ENCODE measurements around the gene ATP1A2.
"Not testable (repeated sequence)": the region's sequence is repeated elsewhere in the genome, so short reads cannot be mapped to it uniquely, and the experiment has no call there.

The ATP1A2 gene

DNA sequence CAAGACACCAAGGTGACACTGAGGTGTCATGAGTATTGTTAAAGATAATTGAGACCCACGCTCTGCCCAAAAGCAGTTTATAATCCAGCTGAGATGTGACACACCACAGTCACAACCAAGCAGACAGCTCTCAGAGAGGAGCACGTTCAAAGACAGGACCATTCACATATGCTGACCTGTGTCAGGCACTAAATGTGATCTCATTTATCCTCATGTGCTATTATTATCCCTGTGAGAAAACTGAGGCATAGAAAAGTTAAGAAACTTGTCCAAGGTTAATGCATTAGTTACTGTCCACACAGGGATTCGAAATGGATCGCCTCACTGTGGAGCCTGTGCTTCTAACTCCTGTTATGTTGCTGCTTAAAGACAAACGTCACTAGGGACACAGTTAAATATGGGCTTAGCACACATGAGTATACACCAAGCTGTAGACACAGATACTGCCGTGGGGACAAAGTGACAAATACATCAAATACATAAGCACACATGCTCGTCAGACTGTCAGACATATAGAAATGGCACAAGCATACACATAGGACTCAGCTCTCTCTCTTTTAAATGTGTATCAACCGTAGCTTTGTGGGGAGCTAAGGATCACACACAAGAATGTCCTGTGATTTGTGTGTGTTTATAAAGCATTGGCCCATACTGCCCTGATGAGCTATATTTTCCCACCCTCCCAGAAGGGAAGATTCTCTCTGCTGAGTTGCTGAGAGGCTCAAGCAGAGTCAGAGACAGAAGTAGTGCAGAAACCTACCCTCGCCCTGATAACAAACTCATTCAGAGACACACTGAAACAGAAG lies 13.6 kb upstream of the ATP1A2 start:
- DNase-seq = no peak

DNA sequence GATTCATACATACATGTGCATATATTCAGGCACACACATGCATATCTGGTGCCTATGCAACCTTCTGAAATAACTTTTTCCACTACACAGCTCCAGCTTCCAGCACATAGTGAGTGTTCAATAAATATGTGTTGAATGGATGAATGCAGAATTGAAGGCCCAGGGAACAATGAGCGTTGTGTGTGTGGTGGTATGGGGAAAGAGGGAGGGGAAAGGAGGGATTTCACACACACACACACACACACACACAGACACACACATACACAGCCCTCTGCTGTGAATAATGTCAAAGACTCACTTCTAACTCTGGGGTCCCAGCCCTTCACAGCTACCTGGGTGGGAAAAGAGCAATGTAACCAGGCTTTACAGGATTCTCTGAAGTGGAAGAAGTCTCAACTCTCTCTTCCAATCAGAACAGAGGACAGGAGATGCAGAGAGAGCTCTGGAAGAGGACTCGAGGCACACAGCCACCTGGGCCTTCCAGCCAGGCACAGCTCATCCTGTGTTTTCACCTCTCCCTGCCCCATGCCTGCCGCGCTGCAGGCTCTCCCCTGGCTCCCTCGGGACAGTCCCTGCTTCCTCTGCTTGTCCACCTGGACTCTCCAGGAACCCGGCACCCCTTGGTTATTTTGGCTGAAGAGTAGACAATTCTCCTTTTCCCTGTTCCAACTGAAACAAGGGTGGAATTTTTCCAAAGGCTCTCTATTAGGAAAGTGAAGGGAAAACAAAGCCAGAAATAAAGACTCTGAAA lies 11.7 kb upstream of the ATP1A2 start:
- no peak for DNase-seq

DNA sequence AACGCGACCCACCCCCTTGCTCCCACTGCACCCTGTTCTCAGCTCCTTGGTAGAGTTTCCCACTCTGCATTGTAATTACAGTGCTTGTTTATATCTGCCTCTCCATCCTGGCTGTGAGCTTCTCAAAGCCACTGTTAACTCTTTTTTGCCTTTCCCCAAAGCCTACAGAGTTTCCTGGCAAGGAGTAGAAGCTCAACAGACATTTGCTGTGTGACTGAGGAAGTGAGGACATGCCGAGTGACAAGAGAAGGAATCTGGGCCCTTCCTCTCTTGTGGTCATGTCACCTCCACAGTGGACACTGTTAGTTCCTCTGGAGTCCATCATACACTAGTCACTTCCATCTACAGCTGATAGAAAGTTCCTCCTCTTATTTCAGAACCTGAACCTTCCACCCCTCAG lies 11.1 kb upstream of the ATP1A2 start:
- DNase-seq = no peak

DNA sequence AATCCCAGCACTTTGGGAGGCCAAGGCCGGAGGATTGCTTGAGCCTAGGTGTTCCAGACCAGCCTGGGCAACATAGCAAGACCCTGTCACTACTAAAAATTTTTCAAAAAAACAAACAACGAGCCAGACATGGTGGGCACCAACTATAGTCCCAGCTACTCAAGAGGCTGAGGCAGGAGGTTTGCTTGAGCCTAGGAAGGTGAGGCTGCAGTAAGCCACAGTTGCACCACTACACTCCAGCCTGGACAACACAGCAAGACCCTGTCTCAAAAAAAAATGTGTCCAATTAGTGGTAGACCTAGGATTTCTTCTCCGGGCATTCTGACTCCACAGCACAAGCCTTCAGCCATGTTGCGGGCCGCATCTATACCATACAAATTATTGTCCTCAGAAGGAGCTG lies 10.4 kb upstream of the ATP1A2 start:
- no peak for DNase-seq

DNA sequence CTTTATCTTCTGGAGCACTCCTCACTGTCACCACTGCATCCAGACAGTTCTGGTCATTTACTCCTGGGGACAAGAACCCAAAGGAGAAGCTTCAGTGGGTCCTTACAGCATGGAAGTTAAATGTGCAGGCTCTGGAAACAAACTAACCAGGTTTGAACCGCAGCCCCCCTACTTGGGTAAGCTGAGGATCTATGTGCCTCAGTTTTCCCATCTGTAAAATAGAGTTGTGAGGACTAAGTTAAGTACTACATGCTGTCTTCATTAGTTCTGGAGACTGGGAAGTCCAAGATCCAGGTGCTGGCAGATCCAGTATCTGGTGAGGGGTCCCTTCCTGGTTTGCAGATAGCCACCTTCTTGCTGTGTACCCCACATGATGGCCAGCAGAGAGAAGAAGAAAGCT lies 8.0 kb upstream of the ATP1A2 start:
- DNase-seq = no peak

DNA sequence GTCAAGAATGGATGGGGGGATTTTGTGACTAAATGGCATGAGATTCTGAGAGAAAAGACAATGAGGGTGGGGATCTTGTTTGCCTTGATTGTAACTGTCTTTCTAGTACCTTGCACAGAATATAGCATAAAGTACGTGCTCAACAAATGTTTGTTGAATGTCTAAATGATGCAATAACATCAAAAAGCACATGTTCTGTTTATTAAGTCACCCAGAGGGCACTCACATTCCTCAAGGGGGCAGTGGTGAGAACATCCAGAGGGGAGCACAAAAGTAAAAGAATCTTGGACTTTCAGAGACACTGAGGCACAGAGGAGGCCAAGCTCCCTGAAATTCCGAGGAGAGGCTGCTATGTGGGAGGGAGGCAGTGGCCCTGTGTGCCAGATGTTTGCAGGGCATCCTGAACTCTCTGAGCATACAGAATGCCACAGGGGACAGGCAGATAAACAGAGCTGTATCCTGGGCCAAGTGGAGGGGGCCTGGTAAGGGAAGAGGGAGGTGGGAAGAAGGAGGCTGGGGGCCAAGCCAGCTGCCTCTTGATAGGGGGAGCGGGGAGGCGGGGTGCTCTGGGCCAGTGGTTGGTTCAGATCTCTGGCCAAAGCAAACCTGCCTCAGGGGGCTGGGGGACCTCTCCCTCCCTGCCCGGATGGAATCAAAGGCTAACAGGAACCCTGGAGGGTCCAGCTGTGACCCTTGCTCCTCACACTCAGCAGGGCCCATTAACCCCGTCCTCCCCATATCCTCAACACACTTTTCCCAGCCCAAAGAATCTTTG lies 6.5 kb upstream of the ATP1A2 start:
- peak; percentile 88 for DNase-seq

DNA sequence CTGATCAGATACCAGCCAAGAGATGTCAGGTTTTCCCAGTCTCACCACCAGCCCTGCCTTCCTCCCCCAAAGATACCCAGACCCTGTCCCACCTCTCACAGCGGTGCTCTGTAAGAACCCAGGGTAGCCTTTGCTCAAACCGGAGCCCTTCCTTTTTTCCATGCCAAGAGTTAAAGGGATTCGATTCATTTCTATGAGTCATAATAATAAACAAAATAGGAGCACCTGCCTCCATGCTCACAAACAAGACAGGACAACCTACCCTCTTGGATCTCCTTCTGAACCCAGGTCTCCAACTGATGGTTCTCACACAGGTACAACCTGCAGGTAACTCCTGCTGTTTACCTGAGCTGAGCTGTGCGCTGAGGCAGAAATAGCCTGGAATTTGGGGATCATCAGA lies 5.9 kb upstream of the ATP1A2 start:
- DNase-seq = no peak

DNA sequence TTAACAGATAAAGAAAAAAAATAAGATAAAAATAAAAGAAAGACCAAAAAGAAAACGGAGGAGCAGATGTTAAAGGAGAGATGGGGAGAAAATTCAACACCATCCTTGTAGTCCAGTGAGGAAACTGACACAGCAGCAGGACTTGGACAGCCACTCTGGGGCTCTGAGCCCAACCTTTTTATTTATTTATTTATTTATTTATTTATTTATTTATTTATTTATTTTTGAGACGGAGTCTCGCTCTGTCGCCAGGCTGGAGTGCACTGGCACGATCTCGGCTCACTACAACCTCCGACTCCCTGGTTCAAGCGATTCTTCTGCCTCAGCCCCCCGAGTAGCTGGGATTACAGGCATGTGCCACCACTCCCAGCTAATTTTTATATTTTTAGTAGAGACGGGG lies 4.1 kb upstream of the ATP1A2 start:
- not testable (repeated sequence) for DNase-seq

DNA sequence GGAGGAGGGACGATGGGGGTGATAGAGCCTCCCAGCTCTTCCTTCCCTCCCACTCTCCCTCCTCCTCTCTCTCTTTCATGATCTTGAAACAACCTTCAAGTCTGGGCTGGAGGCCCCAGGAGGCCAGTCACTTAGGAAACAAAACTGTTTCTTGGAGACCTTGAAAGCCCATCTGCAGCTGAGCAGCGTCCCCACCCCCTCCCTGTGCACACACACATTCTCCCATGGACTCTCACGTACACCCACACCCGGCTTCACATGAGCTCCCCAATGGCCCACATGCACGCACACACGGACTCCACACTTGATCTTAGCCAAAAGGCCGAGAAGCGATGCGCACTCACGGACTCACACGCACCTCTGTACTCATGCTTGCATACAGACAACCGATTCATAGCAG lies 3.2 kb upstream of the ATP1A2 start:
- DNase-seq = no peak

DNA sequence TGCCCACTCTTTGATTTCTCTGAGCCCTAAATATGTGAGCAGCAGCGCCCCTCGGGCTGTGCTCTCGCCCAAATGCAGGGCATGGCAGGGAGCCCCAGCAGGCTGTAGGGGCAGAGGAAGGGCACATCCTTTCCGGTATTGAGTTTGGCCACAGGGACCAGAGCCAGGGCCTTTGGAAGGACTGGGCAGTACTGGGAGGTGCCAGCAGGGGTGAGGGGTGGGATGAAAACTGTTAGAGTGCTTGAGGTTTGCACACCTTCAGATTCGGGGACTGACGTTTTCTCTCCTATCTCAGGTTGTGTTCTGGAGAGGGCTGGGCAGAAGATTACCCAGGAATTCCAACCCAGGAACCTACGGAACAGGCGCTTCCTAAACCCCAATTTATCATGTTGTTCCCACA lies 2.2 kb upstream of the ATP1A2 start:
- no peak for DNase-seq

DNA sequence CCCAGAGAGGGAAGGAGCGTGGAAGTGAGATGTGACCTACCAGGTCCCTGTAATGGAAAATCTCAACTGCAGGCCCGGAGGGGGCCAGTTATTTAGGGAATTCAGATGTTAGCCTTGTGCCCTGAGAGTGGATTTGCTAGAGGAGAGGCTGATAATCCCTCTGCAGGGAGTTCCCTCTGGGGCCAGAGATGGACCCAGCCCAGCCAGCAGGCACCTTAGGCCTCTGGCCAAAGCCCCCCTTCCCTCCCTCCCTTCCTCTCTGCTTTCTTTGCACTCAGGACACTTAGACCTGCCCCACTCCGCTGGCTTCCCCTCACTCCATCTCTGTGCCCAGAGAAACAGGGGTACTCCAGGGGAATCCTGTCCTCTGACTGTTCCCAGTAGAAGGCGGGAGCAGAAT lies 1.5 kb upstream of the ATP1A2 start:
- DNase-seq = no peak

DNA sequence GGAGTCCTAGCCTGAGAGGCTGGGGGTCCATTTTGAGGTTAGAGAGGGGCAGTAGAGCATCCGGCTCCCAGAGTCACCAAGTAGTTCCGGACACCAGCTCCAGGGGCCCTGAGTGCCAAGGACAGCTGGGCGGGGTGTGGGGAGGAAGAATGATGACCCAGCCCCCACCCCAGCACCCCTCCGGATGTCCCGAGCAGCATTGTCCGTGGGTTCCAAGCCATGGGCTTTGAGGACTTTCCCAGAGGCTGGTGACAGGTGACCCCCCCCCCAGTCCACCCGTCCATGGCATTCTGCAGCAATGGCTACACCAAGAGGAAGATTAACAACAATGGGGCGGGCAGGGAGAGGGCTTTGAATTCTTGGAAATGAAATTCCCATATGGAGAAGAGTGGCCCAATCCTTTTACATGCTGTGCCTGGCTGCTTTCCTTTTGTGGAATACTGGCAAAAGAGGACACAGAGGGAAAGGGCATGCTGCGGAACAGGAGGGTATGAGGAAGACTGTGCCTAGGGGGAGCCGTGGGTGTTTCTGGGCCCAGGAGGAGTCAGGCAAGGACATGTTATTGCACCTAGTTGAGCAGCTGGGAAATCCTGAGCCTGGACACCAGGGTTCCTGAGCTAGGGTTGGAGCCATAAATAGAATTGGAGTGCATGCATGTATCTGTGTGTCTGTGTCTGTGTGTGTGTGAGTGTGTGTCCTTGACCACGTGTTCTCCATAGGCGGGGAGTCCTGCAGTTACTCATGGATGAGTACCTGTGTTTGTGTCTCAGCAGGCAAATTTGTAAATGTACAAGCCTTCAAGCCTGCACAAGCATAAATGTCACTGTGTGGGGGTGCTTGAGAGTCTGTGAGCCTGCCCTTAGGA lies 956 bp downstream of the ATP1A2 start:
- no peak for DNase-seq

DNA sequence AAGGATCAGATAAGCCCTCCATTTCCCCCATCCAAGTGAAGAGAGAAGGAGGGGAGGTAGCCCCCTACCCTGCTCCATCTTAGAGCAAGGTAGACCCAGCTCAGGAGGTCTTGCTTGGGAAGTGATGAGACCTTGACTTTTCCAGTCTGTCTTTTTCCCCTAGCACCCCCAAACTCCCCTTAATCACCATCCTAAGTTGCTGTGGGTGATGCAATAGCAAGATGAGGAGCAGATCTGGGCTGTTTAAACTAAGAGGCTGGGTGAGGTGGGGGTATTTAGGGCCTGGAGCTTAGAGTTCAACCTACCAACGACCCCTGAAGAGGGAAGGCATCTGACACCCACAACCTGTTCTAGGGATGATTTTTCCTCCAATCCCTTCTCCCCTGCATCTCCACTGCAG lies 1.7 kb downstream of the ATP1A2 start:
- DNase-seq = no peak

DNA sequence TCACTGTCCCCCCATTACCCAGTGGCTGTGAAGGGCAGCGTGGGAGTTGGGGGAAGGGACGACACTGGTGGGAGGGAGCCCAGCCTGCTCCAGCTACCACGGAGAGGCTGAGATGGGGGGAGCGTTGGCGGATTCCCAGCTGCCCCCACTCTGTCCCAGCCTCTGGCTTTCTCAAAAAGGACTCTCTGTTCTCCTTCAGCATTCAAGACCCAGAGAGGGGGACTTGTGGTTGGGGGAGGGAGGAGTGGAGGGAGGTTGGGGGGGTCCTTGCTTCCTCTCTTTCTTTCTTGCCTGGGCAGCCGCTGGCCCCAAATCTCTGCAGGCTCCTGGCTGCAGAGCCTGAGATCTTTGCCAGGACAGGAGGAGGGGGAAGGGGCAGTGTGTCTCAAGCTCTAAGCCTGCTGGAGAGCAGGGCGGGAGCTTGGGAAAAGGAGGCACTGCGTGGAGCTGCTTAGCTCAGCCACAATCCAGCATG lies 2.2 kb downstream of the ATP1A2 start:
- no peak for DNase-seq

DNA sequence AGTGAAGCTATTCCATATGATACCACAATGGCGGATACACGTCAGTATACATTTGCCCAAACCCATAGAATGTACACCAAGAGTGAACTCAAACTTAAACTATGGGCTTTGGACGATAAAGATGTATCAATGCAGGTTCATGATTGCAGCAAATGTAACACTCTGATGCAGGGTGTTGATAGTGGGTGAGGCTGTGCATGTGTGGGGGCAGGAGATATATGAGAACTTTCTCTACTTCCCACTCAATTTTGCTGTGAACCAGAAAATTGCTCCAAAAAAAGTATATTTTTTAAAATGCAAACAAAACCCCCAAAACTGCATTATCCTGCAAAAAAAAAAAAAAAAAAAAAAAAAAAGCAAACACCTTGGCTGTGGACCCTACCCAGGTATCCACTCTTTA lies 3.4 kb downstream of the ATP1A2 start:
- no peak for DNase-seq

DNA sequence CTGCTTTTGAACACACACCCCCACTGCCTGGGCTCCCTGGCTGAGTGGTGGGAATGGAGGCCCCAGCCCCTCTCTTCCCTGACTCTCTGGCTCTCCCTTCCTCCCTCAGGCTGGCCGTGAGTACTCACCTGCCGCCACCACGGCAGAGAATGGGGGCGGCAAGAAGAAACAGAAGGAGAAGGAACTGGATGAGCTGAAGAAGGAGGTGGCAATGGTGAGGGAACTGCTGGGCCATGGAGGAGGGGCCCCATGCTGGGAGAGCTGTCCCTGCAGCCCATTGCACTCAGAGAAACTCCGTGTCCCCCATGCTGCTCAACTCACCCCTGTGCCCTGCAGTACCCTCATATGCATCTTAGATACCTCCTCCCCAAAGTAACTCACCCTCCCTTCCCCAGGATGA lies 5.2 kb downstream of the ATP1A2 start:
- DNase-seq = no peak

DNA sequence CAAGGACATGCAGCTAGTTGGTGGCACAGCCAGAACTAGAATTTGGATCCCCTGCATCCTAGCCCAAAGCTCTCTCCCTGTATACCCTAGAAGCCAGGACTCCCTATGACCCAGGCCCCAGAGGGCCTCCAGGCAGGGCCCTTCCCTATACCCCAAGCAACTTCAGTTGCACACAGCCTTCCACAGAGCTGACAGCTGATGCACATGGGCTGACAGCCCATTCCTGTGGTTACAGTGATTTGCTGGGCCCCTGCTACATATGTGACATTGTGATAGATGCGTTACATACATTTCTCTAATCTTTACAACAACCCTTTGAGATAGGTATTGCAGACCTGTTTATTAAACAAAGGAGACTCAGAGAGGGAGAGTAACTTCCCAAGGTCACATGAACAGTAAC lies 5.8 kb downstream of the ATP1A2 start:
- no peak for DNase-seq

DNA sequence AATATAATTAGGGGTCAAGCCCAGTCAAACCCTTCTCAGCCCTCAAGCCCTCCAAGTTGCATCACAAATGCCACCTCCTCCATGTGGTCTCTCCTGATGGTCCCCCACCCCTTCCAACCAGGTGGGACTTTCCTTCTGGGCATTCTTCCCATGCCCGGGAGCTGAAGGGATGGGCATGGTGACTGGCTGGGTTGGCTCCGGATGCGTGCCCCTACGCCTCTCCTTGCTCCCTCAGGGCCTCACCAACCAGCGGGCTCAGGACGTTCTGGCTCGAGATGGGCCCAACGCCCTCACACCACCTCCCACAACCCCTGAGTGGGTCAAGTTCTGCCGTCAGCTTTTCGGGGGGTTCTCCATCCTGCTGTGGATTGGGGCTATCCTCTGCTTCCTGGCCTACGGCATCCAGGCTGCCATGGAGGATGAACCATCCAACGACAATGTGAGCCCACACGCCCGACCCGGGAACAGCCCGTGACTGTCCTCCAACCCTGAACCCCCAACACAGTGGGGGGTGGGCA lies 7.5 kb downstream of the ATP1A2 start:
- no peak for DNase-seq

DNA sequence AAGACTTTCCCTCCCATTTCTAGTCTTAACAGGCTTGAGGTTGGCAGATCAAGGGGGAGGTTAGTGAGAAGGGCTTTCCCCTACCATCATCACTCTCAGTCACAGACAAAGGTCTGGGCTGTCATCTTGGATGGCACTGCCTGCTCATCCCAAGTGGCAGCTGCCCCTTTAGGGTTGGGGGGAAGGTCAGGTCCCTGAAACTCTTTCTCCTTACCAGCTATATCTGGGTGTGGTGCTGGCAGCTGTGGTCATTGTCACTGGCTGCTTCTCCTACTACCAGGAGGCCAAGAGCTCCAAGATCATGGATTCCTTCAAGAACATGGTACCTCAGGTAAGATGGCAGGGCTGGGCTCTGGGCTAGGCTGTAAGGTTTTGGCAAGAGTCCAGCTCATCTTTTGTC lies 8.2 kb downstream of the ATP1A2 start:
- DNase-seq = no peak

DNA sequence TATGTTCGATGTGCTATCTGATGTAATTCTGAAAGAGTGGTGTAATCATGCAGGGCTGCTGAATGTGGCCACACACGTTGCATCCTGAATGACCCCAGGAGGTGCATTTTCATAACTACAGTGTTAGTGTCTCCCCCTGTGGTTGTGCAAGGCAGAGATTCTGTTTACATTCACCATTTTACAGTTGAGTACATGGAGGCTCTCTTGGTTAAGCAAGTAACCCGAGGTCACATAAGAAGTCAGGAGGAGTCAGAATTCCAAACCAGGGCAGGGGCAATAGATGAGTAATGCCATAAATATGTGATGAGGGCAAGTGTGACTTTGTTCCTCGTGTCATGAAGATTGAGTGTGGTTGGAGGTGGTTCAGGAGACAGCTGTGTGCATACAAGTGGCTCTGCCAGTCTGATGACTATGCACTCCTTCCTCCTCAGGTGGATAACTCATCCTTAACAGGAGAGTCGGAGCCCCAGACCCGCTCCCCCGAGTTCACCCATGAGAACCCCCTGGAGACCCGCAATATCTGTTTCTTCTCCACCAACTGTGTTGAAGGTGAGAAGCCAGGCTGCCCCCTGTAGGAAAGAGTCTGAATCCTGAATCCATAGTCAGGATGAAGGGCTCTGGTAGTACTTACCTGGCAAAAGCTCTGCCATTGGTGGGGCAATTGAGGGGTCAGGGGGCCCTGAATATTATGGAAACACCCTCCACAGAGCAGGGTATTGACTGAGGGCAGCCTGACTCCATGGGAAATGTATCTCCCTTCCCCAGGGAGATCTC lies 9.3 kb downstream of the ATP1A2 start:
- DNase-seq = peak; percentile 27

DNA sequence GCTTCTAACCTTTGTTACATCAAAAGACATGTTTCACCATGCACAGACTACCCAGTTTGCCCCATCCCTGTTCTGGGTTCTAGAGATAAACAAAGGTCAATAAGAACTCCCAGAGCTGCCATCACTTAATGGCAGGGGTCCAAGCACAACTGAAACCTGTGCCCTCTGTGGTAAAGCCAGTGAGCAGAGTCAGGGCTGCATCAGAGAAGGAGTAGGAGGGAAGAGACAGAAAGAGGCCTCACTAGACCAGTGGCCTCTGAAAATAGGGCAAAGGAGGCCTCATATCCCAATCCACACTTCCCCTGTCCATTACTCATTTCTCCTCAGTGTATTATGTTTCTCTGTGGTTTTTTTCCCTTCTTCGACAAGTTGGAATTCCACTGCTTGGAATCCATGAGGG lies 10.2 kb downstream of the ATP1A2 start:
- DNase-seq = no peak

DNA sequence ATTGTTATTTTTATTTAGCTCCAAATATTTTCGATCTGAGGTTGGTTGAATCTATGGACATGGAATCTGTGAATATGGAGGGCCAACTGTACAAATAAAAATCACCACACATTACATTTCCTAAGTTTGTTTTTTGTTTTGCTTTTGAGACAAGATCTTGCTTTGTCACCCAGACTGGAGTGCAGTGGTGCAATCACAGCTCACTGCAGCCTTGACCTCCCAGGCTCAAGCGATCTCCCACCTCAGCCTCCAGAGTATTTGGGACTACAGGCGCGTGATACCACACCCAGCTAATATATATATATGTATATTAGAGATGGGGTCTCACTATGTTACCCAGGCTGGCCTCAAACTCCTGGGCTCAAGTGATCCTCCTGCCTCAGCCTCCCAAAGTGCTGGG lies 10.8 kb downstream of the ATP1A2 start:
- DNase-seq = not testable (repeated sequence)

All from OCI-M1 (cell line).